ENCODE data around the gene CAPZA1.
"Not testable (repeated sequence)": the region's sequence is repeated elsewhere in the genome, so short reads cannot be mapped to it uniquely, and the experiment has no call there.

The CAPZA1 gene

DNA sequence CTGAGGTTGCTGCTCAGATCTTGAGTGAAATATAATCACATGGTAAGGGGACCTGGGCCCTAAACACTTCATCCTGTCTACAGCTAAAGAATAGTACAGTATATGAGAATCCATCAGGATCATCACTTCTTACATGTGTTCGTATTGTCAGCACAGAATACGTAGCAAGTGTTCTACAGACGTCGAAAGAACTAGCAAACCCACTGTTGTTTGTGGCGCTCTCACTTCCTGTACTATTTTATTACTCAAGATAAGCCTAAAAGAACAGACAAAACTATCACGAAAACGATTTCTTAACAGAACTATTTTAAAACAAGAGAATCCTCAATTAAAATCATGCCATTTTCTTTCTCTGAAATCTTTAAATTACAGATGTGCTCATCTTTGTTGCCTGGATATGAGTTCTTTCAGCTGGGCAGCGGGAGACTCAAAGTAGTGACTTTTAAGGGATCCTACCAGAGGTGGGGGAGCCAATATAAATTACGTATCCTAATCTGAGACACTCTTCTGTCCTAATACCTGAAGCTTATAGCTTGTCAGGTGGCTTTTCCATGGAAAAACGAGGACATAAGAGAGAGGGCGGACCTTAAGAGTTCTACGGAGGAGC is 1.4 kb upstream of the CAPZA1 start:
- DNase-seq (ENCODE audit: insufficient read length, low spot score) (no peak), FAIRE-seq (no peak)
- TF ChIP-seq, protein P1, sequence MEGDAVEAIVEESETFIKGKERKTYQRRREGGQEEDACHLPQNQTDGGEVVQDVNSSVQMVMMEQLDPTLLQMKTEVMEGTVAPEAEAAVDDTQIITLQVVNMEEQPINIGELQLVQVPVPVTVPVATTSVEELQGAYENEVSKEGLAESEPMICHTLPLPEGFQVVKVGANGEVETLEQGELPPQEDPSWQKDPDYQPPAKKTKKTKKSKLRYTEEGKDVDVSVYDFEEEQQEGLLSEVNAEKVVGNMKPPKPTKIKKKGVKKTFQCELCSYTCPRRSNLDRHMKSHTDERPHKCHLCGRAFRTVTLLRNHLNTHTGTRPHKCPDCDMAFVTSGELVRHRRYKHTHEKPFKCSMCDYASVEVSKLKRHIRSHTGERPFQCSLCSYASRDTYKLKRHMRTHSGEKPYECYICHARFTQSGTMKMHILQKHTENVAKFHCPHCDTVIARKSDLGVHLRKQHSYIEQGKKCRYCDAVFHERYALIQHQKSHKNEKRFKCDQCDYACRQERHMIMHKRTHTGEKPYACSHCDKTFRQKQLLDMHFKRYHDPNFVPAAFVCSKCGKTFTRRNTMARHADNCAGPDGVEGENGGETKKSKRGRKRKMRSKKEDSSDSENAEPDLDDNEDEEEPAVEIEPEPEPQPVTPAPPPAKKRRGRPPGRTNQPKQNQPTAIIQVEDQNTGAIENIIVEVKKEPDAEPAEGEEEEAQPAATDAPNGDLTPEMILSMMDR (IDR thresholded peaks at IDR 0.05; ENCODE audit: insufficient read depth, missing control alignments) = no peak

DNA sequence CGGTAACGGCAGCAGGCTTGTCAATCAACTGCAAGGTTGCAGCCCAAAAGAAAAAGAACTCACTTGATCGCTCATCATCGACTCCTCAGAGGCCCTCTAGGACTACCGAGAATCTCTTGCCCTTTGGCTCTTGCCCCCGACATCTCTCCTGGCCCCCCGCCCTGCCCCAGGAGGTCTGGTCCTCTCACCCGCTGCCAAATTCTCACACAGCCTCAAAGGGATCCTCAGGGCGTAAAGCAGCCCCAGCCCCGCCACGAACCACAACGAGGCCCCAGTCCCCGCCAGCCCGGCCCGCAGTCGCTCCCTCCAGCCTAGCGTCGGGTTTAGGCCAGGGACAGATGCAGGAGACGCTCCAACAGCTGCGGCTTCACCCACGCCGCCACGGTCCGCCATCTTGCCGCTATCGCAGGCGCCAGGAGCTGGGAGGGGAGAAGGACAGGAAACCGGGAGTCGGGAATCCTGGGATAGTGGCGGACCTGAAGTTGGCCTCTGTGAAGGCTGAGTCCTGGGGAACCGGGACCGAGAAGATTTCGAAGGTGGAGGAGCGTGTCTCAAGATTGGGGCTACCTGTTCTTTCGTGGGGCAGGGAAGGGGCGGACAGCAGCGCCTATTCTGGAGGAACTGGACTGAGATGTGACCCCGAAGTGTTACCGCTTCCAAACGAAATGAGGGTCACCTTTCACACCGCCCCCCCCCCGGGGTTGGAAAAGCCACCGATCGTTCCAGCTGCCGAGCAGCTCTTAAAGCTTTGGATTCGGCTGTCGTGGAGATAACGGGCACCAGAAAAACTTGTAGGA is 713 bp upstream of the CAPZA1 start, which contains the start of gene ST7L:
TSS of gene ST7L (minus strand) at position 421 of the 797 bp plus-strand sequence. CDS start at position 393, 28 bp downstream.
- FAIRE-seq = no peak
- TF ChIP-seq, protein P1 (IDR thresholded peaks at IDR 0.05; ENCODE audit: insufficient read depth, missing control alignments) = no peak
- peak; percentile 62 for DNase-seq (ENCODE audit: insufficient read length, low spot score)

DNA sequence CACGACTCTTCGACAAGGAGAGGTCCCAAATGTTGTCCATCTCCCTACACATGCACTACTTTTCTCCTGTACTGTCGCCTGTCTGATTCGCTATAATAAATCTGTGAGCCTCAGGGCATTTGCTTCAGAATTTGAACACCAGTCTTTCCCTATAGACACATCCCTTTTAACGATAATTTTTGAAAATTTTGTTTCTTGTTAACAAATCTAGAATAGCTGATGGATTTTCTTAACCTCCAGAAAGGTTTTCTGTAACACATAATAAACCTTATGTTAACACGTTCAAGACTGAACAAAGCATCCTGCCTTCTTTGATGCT is 704 bp downstream of the CAPZA1 start:
- DNase-seq (ENCODE audit: insufficient read length, low spot score) = no peak
- TF ChIP-seq, protein P1 (IDR thresholded peaks at IDR 0.05; ENCODE audit: insufficient read depth, missing control alignments) = no peak
- FAIRE-seq = no peak

DNA sequence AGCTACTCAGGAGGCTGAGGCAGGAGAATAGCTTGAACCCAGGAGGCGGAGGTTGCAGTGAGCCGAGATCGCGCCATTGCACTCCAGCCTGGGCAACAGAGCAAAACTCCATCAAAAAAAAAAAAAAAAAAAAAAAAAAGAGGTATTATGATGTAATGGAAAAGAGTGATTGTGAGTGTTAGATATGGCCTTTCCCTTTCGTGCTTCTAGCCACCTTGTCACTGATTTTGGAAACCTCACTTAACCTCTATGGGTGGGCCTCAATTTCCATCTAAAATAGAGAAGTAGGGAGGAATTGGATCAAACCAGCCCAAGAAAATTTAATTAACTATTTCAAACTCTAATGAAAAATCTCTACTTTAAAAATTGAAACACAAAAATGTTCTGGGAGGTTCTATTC is 4.9 kb downstream of the CAPZA1 start:
- FAIRE-seq; DNase-seq (ENCODE audit: insufficient read length, low spot score): not testable (repeated sequence)

DNA sequence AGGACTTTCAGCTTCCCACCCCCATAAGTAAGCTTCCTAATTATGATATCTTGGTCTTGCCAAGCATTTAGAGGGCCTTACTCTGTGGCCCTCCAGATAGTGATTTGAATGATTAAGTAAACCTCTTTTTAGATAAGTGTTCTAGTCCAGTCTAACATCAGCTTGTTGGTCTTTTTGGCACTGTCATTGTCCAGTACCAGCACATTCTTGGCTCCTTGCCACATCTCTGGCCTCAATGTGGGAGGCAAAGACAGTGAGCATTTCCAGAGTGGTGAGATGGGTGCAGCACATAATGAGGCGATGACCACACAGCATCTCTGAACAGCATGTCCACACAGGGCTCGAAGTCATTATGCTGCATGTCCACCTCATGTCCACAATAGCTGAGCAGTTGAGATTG is 6.1 kb downstream of the CAPZA1 start:
- no peak for FAIRE-seq
- DNase-seq (ENCODE audit: insufficient read length, low spot score) = no peak
- TF ChIP-seq, protein P1 (IDR thresholded peaks at IDR 0.05; ENCODE audit: insufficient read depth, missing control alignments) = no peak

DNA sequence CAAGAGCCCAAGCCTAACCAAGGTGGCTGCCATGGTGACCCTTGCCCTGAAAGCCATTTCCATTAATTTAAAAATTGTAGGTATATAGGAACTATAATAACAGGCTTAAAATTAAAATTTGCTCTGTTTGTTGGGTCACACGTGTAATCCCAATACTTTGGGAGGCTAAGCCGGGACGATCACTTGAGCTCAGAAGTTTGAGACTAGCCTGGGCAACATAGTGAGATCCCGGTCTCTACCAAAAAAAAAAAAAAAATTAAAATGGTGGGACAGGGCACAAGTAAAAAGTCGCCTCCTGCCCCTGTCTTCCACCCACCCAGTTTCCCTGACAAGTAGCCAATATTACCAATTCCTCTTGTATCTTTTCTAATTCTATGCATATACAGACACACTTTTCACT is 6.6 kb downstream of the CAPZA1 start:
- no peak for DNase-seq (ENCODE audit: insufficient read length, low spot score)
- FAIRE-seq = no peak
- TF ChIP-seq, protein P1 (IDR thresholded peaks at IDR 0.05; ENCODE audit: insufficient read depth, missing control alignments) = no peak

DNA sequence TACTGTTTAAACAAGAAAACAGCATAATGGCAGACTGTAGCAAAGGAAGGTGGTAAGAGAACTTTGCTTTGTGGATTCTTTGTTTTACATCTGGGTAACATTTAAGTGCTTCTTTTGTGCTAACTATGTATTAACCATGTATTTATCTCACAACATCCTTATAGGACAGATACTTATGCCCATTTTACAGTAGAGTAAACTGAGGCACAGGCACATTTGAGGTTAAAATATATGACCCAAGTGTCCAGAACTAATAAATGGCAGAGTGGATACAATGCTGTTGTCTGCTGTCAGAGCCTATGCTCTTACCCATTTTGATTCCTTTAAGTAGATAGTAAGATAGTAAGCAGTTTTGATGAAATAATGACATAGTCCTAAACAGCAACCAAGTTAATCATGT is 7.3 kb downstream of the CAPZA1 start:
- TF ChIP-seq, protein P1 (IDR thresholded peaks at IDR 0.05; ENCODE audit: insufficient read depth, missing control alignments) = no peak
- FAIRE-seq (no peak), DNase-seq (ENCODE audit: insufficient read length, low spot score) (no peak)
